GM21526 (cell line): ENCODE results near the gene AOAH.
"Not testable (repeated sequence)": the region's sequence is repeated elsewhere in the genome, so short reads cannot be mapped to it uniquely, and the experiment has no call there.

Source experiments
- ATAC-seq: cut with Tn5 transposase; IDR thresholded peaks from one replicate; pipeline ENCODE4 v1.9.1; 2021; ENCODE audit warnings: moderate library complexity; ENCODE audit not compliant: unreplicated experiment, low FRiP score

The AOAH gene

DNA sequence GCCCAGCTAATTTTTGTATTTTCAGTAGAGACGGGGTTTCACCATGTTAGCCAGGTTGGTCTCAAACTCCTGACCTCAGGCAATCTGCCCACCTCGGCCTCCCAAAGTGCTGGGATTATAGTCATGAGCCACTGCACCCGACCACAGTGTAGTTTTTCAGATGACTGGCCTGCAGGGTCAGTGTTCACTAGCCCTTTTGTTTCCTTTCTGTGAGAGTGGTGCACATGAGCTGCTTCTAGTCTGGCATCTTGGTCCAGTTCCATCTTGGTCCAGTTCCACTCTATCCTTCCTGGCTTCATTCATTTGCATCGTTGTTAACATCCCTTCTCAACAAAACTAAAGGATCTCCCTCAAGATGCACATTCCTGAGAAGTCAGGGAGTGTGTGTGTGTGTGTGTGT, 240.4 kb downstream of the AOAH start:
- ATAC-seq: not testable (repeated sequence)

GRCh38 chr7:36478745-36479144, 245.5 kb downstream of the AOAH start:
- no peak for ATAC-seq

- no peak for ATAC-seq
Observed at GRCh38 chr7:36475381-36475780, 248.9 kb downstream of the AOAH start.

- ATAC-seq: no peak
Observed at GRCh38 chr7:36475011-36475342, 249.3 kb downstream of the AOAH start.

- ATAC-seq: no peak
Observed at GRCh38 chr7:36474283-36475010, 249.8 kb downstream of the AOAH start.

GRCh38 chr7:36473454-36474282, 250.6 kb downstream of the AOAH start:
- ATAC-seq: no peak

DNA sequence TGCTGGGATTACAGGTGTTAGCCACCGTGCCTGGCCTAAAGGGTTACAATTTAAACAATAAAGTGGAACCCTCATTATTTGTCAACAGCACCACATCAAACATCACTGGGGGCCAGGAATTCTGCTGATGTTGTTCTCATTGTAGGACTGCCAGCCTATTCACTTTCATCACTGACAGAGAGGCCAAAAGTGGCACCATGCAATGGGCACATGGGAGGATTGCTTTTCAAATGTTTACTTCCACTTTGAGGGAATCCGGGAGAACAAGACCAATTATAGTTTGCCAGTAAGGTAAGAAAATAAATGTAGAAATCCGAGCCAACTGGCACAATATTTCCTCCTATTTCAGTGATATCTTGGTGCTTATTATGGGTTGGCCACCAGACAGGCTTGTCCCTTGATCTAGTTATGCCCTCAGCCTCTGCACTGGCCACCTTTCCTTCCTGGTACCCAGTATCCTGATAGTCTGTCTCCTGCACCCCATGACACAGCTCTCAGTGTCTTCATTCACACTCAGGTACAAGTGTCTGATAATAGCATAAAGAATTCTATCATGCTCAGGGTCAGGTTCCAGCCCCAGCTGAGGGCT, 252.1 kb downstream of the AOAH start:
- ATAC-seq: no peak

DNA sequence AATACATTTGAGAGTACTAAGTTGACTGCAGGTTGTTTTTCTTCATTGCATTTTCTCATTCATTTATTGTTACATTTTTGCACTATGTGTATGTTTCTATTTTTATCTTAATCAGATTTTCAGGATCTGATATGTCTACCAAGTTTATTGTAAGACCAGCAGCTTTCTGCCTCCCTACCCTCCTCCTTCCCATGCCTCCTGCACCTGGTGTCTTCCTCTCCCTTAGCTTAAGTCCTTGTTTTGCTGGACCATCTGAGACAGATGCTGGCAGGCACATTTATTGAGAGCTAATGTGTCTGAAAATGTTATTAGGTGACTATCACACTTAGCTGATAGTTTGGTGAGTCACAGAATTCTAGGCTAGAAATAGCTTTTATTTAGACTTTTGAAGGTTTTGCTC, 255.1 kb downstream of the AOAH start:
- no peak for ATAC-seq

DNA sequence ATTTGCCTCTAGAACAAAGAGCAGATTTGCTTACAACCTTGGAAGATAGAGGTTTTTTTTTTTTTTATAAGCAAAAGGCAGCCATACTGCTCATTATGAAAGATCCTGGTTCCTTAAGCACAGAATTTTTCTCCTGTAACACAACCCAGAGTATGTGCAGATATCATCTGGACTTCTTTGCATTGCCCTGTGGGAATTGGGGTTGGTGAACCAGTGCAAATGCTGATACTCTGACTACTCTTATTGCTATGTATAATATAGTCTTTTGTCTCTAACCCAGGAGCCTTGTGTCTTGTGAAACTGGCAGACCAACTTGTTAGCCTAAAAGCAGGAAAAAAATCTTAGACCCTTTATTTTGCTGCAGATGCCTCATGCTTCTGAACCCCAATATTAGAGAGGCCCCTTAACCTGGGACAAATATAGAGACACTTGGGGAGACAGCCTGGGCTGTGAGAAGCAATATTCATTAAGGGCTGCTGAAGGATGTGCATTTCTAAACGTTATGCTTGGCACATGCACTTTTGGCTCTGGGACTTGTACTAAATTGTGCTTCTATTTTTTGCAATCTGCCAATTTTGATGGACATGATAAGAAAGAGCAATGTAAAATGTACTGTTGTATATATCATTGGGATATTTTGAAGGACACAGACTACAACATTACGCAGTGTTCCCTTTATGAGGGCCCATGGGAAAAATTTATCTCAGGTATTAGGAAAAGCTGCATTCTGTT, 255.8 kb downstream of the AOAH start:
- ATAC-seq: no peak

GRCh38 chr7:36466001-36466400, 258.3 kb downstream of the AOAH start:
- not testable (repeated sequence) for ATAC-seq

- ATAC-seq: no peak
Observed at GRCh38 chr7:36464271-36464670, 260.0 kb downstream of the AOAH start.
